SH-SY5Y (cell line): ENCODE data around the gene ARHGAP24.

Source experiments
- GATA2 ChIP-seq: IDR thresholded peaks from 2 replicates; pipeline ENCODE4 v1.6.1; 2011; ENCODE audit warnings: mild to moderate bottlenecking, low read depth, low read length
- GATA3 ChIP-seq: IDR thresholded peaks from 2 replicates; pipeline ENCODE4 v1.6.1; 2011; ENCODE audit warnings: low read depth, mild to moderate bottlenecking, low read length, moderate library complexity

DNA sequence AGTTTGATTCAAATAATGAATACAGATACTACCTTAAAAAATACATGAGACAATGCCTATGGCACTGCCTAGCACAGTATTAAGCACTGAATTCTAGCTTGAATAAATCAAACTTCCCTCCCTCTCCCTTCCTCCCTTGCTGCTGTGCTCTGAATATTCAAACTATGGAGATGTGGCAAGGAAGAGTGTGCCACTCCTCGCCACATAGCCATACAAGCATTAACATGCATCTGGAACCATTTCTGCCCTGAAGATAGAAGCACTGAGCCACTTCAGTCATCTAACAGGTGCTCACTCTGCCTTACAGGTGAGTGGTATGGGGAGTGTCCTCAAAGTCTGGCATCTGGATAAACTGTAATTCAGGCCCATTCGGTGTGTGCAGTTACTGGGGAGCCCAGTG lies 276.9 kb downstream of the ARHGAP24 start:
- no peak for TF ChIP-seq GATA2
- no peak for TF ChIP-seq GATA3
